GM18505 (cell line): ENCODE measurements around the gene SPRN.

Source experiments
- ATAC-seq: cut with Tn5 transposase; IDR thresholded peaks from one replicate; pipeline ENCODE4 v1.9.1; 2021; ENCODE audit not compliant: unreplicated experiment
- POLR2A ChIP-seq: IDR thresholded peaks from 4 replicates; pipeline ENCODE4 v1.6.1; 2011; ENCODE audit warnings: borderline replicate concordance; ENCODE audit not compliant: insufficient read depth, insufficient read length; ENCODE audit errors: extremely low read depth

Gene SPRN

GRCh38 chr10:133461027-133461426 is 36.6 kb upstream of the SPRN start:
- no peak for TF ChIP-seq POLR2A
- ATAC-seq: no peak

- no peak for ATAC-seq
- TF ChIP-seq POLR2A: no peak
Measured at GRCh38 chr10:133460208-133460769, 35.9 kb upstream of the SPRN start.

DNA sequence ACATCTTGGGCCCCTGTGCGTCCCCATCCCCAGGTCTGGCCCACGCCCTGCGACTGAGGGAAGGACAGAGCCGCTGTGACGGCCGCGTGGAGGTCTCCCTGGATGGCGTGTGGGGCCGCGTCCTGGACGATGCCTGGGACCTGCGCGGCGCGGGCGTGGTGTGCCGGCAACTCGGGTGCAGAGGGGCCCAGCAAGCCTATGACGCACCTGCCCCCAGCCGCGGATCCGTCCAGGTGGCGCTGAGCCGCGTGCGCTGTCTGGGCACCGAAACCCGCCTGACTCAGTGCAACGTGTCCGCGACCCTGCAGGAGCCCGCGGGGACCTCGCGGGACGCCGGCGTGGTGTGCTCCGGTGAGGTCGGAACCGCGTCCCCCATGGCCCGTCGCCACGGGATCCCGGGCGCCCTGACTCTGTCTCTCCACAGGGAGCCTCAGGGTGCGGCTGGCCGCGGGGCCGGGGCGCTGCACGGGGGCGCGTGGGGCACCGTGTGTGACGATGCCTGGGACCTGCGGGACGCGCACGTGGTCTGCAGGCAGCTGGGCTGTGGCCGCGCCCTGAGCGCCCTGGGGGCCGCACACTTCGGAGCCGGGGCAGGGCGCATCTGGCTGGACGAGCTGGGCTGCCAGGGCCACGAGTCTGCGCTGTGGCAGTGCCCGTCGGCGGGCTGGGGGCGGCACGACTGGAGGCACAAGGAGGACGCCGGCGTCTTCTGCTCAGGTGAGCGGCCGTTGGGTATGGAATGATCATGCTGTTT is 35.2 kb upstream of the SPRN start:
- TF ChIP-seq POLR2A: no peak
- no peak for ATAC-seq

GRCh38 chr10:133458710-133459453 is 34.5 kb upstream of the SPRN start:
- no peak for TF ChIP-seq POLR2A
- no peak for ATAC-seq

DNA sequence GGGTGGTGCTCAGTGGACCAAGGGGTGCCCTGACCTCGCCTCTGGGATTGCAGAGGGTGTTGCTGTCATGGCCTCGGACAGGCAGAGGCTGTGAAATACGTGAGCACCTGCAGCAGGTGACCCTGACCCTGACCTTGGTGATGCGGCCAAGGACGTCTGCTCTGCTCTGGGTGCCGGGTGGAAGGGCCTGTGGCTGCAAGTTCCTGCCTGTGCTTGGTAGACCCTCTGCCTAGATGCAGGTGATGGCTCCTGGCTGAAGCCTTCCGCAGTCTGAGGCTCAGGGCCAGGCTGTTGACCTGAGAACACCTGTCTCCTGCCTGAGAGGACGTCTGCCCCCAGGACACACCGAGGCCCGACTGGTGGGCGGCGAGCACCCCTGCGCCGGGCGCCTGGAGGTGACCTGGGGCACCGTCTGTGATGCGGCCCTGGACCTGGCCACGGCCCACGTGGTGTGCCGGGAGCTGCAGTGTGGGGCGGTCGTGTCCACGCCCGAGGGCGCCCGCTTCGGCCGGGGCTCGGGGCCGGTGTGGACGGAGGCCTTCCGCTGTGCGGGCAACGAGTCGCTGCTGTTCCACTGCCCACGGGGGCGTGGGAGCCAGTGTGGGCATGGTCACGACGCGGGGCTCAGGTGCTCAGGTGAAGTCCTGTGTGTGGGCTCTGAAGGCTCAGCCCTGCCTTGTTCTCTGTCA is 33.7 kb upstream of the SPRN start:
- no peak for ATAC-seq
- no peak for TF ChIP-seq POLR2A

- no peak for TF ChIP-seq POLR2A
- no peak for ATAC-seq
Measured at GRCh38 chr10:133457100-133457841, 32.8 kb upstream of the SPRN start.

GRCh38 chr10:133456041-133456951 is 31.9 kb upstream of the SPRN start:
- no peak for TF ChIP-seq POLR2A
- no peak for ATAC-seq

DNA sequence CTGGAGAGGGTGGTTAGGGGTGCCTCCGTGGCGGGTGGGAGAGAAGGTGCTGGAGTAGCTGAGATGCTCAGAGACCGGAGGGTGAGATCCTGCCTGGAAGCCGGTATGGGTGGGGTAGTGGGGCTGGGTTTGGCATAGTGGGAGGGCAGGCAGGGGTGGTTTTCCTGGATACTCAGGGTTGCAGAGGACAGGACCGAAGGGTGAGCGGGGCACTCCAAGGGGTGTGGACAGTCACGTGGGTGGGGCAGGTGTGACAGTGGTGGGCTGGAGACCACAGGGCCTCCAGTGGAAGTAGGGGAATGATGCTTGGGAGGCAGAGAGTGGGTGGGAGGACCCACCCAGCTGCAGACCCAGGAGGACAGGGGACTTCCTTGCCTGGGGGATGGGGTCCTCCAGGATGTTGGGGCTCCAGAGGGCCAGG is 31.2 kb upstream of the SPRN start:
- no peak for TF ChIP-seq POLR2A
- ATAC-seq: no peak

DNA sequence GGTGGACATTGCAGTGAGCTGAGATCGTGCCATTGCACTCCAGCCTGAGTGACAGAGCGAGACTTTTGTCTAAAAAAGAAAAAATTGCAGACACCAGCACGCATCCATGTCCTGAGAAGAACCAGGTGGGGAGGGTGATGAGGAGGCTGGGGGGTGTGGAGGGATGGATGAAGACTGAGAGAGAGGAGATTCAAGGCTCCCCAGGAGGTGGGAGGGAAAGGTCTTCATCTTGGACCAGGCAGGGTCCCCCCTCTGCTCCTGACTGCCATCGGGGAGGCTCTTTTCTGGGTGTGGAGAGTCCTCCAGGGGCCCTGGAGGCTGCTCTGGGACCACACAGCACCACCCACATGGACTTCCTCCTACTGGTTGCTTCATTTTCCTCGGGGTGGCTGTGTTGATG is 30.8 kb upstream of the SPRN start:
- TF ChIP-seq POLR2A: no peak
- ATAC-seq: no peak

DNA sequence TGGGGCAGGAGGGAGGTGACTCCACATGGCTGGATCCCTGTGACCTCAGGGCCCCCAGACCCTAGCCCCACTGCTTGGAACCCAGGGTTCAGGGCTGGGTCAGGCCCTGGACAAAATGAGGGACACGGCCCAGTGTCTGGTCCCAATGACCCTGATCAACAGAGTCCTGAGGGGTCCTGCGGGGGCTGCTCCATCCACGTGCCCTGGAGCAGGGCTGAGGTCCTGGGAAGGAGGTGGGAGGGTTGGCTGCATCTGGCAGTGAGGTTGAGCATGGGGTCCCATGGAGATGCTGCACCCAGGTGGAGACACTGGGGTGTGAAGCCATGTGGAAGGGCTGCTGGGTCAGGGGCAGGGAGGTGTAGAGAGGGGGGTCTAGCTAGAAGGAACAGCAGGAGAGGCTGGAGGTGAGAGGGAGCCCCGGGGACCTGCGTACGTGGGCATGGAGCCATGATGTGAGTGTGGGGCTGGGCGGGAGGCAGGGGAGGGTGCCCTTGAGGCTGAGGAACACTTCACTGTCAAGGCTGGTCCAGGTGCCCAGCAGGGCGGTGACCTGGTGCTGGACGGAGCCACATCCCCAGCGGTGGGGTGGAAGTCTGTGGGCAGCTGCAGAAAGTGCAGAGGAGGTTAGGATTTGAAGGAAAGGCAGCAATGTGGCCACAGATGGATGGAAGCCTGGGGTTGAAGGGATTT is 29.9 kb upstream of the SPRN start:
- TF ChIP-seq POLR2A: no peak
- no peak for ATAC-seq

DNA sequence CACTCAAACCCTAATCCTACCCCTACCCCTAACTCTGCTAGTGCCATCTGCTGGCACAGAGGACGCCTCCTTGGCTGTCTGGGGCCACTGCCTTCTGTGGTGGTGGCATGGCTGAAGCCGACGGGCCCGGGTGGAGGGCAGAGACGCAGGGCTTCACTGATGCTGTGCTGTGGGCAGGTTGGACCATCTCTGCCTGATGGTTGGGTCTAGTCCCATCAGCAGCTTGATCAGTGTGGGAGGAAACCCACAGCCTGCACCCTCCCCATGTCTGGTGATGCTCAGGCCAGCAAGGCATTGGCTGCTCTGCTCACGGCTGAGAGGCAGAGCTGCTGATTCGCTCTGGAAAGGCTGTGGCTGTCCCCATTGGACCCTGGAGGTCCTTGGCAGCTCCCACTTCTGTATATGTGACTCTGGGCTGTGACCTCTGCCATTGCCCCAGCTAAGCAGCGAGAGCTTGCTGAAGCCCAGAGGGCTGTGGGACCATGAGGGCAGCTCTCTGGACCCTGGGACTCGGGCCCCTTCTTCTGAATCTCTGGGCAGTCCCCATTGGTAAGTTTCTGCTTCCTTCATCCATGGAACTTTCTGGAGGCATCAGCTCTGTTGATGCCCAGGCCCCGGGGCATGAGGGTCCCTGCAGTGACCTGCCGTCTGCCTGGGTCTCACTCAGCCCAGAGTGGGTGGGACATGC is 29.2 kb upstream of the SPRN start, which contains the start of gene SCART1:
TSS of gene SCART1 (plus strand) at position 430 of the 688 bp plus-strand sequence. CDS start at position 483, 53 bp downstream.
- ATAC-seq: no peak
- TF ChIP-seq POLR2A: no peak

DNA sequence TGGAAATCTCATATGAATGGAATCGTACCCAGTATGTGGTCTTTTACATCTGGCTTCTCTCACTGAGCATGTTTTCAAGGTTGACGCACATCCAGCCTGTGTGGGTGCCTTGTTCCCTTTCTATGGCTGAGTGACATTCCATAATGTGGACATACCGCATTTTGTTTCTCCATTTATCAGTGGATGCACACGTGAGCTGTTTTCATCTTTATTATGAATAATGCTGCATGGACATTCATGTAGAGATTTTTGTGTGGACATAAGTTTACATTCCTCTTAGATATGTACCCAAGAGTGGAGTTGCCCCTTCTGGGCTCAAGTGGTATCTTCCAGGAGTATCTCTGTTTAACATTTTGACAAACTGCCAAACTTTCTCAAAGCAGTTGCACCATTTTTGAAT is 28.0 kb upstream of the SPRN start:
- no peak for TF ChIP-seq POLR2A
- ATAC-seq: no peak
